Measurements from ENCODE around the gene RPTOR.

Gene RPTOR

DNA sequence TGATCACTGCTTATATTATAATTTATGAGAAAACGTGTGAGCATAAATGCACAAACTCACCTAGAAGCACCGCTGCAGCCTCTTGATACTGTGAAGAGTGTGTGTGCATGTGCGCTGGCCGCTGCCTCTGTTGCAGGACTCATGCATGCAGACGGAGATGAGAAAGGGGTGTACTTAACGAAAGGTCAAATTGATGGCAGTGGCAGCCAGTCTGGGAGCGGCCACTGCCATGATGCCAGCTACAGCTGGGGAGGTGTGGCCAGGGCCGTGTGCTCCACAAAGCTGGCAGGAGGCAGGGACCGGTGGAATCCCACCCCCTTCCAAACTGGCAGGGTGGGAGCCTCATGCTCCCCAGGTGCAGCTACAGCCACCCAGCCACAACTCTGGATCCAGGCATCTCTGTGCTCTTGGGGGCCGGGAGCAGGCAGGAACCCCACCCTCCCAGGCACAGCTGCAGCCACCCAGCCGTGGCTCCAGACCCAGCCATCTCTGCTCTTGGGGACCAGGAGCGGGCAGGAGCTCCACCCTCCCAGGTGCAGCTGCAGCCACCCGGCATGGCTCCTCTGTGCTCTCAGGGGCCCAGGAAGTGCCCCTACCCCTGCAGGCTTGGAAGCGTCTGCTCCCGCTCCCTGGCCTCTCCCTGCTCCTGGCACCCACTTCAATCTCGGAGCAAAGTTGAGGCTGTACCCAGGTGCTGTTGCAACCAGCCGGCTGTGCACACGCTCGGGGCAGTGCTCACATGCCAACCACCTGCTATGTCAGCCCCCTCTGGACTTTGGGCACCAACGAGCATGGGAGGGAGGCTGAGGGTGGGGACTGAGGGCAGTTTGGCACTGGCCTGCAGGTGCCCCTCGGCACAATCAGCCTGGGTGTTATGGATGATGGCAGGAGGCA, 369.5 kb downstream of the RPTOR start:
- Histone ChIP-seq H3K36me3 (ENCODE audit: insufficient read depth, low read length) (peaks cover 94% of the 10 kb centered on the region), H3K9me2 (ENCODE audit: low read depth, low read length) (no peaks in the 10 kb centered on the region), H3K27me3 (ENCODE audit: insufficient read depth, low read length) (no peaks in the 10 kb centered on the region), H3K79me2 (ENCODE audit: insufficient read depth, low read length) (no peaks in the 10 kb centered on the region), H3K9ac (ENCODE audit: low read length) (no peak overlapping the region), H3K9me3 (ENCODE audit: low read length) (peaks cover 18% of the 10 kb centered on the region), H3K4me3 (ENCODE audit: low read depth, low read length, poor library complexity, severe bottlenecking) (no peak overlapping the region), H3K4me2 (ENCODE audit: low read length) (no peak overlapping the region), H3F3A (ENCODE audit: insufficient read depth, low read length) (no peaks in the 10 kb centered on the region), H4K20me1 (ENCODE audit: insufficient read depth, low read length) (no peaks in the 10 kb centered on the region), H2AFZ (ENCODE audit: low read length) (no peak overlapping the region), H3K4me1 (ENCODE audit: insufficient read depth, low read length, severe bottlenecking) (peaks cover 9% of the 10 kb centered on the region), H3K27ac (ENCODE audit: low read depth, low read length, poor library complexity, severe bottlenecking) (no peak overlapping the region)
- TF ChIP-seq, protein P1, sequence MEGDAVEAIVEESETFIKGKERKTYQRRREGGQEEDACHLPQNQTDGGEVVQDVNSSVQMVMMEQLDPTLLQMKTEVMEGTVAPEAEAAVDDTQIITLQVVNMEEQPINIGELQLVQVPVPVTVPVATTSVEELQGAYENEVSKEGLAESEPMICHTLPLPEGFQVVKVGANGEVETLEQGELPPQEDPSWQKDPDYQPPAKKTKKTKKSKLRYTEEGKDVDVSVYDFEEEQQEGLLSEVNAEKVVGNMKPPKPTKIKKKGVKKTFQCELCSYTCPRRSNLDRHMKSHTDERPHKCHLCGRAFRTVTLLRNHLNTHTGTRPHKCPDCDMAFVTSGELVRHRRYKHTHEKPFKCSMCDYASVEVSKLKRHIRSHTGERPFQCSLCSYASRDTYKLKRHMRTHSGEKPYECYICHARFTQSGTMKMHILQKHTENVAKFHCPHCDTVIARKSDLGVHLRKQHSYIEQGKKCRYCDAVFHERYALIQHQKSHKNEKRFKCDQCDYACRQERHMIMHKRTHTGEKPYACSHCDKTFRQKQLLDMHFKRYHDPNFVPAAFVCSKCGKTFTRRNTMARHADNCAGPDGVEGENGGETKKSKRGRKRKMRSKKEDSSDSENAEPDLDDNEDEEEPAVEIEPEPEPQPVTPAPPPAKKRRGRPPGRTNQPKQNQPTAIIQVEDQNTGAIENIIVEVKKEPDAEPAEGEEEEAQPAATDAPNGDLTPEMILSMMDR (IDR thresholded peaks at IDR 0.05; ENCODE audit: low read length), result no peak
- no peak for TF ChIP-seq EZH2 (IDR thresholded peaks at IDR 0.05; ENCODE audit: borderline replicate concordance, low read length)

DNA sequence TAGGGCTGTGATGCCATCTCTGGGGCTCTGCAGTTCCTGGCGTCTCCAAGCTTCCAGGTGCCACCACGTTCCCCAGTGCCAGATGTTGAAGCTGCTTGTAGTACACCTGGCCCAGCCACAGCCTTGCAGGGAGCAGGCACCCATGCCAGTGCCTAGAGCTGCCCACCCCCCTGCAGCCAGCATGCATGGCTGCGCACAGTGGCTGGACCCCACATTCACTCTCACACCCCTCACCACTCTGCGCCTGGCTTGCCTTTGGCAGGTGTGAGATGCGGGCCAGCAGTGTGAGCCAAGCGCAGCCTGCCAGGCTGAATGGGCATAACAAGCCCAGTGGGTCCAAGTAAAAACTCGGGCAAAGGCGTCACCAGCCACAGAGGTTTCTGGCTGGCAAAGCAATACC, 371.6 kb downstream of the RPTOR start:
- H3K4me3 ChIP-seq (ENCODE audit: low read depth, low read length, poor library complexity, severe bottlenecking), result no peak overlapping the region
- H3K4me2 ChIP-seq (ENCODE audit: low read length), result no peak overlapping the region
- no peak overlapping the region for H3K27ac ChIP-seq (ENCODE audit: low read depth, low read length, poor library complexity, severe bottlenecking)
- TF ChIP-seq, protein P1 (IDR thresholded peaks at IDR 0.05; ENCODE audit: low read length), result no peak
- no peak for TF ChIP-seq EZH2 (IDR thresholded peaks at IDR 0.05; ENCODE audit: borderline replicate concordance, low read length)
- H3K9me3 ChIP-seq (ENCODE audit: low read length), result peaks cover 18% of the 10 kb centered on the region
- H3K9ac ChIP-seq (ENCODE audit: low read length), result no peak overlapping the region
- no peaks in the 10 kb centered on the region for H4K20me1 ChIP-seq (ENCODE audit: insufficient read depth, low read length)
- H2AFZ ChIP-seq (ENCODE audit: low read length), result no peak overlapping the region
- no peaks in the 10 kb centered on the region for H3F3A ChIP-seq (ENCODE audit: insufficient read depth, low read length)
- no peaks in the 10 kb centered on the region for H3K79me2 ChIP-seq (ENCODE audit: insufficient read depth, low read length)
- no peaks in the 10 kb centered on the region for H3K4me1 ChIP-seq (ENCODE audit: insufficient read depth, low read length, severe bottlenecking)
- peaks cover 94% of the 10 kb centered on the region for H3K36me3 ChIP-seq (ENCODE audit: insufficient read depth, low read length)
- no peaks in the 10 kb centered on the region for H3K27me3 ChIP-seq (ENCODE audit: insufficient read depth, low read length)
- H3K9me2 ChIP-seq (ENCODE audit: low read depth, low read length), result no peaks in the 10 kb centered on the region

DNA sequence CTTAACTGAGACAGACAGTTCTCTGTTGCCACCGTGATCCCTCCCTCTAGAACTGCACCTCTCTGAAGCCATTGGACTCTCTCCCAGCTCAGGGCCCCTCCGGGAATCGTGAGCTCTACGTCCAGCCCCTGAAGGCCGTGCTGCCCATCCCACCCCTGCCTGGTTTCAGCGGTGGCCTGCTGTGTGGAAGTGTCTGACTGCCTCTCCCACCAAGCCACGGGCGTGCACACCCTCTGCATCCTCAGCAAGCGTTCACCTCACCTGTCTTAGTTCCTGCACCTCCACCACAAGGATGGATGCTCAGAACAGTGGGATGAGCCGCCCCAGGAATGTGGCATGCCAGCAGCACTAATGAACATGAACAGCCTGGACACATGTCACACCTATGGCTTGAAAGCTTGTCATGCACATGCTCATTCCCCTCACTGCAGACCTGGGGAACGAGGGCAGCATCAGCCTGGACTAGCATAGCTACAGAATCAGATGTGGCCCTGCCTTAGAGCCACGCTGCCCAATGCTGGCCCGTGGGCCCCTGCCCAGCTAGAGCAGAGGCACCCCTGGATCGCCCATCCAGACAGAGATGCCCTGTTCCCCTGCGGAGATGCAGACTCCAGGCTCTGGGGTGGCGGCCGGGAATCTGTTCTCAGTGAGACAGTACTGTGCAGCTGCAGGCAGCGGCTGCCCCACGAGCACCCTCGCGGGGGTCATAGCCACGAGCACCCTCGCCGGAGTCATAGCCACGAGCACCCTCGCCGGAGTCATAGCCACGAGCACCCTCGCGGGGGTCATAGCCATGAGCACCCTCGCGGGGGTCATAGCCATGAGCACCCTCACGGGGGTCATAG, 373.3 kb downstream of the RPTOR start:
- Histone ChIP-seq H3K27me3 (ENCODE audit: insufficient read depth, low read length) (no peaks in the 10 kb centered on the region), H3K9me3 (ENCODE audit: low read length) (peaks cover 12% of the 10 kb centered on the region; the same call in 1 of the 2 replicates), H3K9me2 (ENCODE audit: low read depth, low read length) (no peaks in the 10 kb centered on the region), H3K9ac (ENCODE audit: low read length) (no peak overlapping the region), H3K4me2 (ENCODE audit: low read length) (no peak overlapping the region), H3K4me3 (ENCODE audit: low read depth, low read length, poor library complexity, severe bottlenecking) (no peak overlapping the region), H3K4me1 (ENCODE audit: insufficient read depth, low read length, severe bottlenecking) (no peaks in the 10 kb centered on the region), H4K20me1 (ENCODE audit: insufficient read depth, low read length) (no peaks in the 10 kb centered on the region), H2AFZ (ENCODE audit: low read length) (no peak overlapping the region), H3F3A (ENCODE audit: insufficient read depth, low read length) (no peaks in the 10 kb centered on the region), H3K36me3 (ENCODE audit: insufficient read depth, low read length) (peaks cover 92% of the 10 kb centered on the region), H3K79me2 (ENCODE audit: insufficient read depth, low read length) (no peaks in the 10 kb centered on the region), H3K27ac (ENCODE audit: low read depth, low read length, poor library complexity, severe bottlenecking) (no peak overlapping the region)
- no peak for TF ChIP-seq EZH2 (IDR thresholded peaks at IDR 0.05; ENCODE audit: borderline replicate concordance, low read length)
- TF ChIP-seq, protein P1 (IDR thresholded peaks at IDR 0.05; ENCODE audit: low read length), result no peak

Data from OCI-LY1 (cell line).